H9 (cell line): ENCODE data around the gene OR10H1. TPM values are rescaled to one million over a fixed set of nuclear protein-coding genes. Genes with fewer than 3 reads are reported as not detected.

Experiments used
- DNase-seq: peaks from one replicate; pipeline ENCODE4 v3.0.0-alpha.2; 2017
- H2AFZ ChIP-seq: one replicate; pipeline ENCODE4 v1.6.1; 2013; ENCODE audit warnings: mild to moderate bottlenecking, low read length, control low read depth, moderate library complexity
- H2AK5ac ChIP-seq: 2 replicates; pipeline ENCODE4 v1.6.1; 2013; ENCODE audit warnings: low read length, control low read depth, mixed read lengths; ENCODE audit not compliant: insufficient read length
- H2BK120ac ChIP-seq: one replicate; pipeline ENCODE4 v1.6.1; 2013; ENCODE audit warnings: low read depth, mild to moderate bottlenecking, low read length, control low read depth, inconsistent platforms; ENCODE audit not compliant: poor library complexity, severe bottlenecking
- H2BK12ac ChIP-seq: 2 replicates; pipeline ENCODE4 v1.6.1; 2013; ENCODE audit warnings: low read length, control low read depth, mixed read lengths, low read depth; ENCODE audit not compliant: insufficient read length
- H2BK15ac ChIP-seq: 2 replicates; pipeline ENCODE4 v1.6.1; 2013; ENCODE audit warnings: low read depth, low read length, control low read depth
- H2BK20ac ChIP-seq: one replicate; pipeline ENCODE4 v1.6.1; 2013; ENCODE audit warnings: low read depth, mild to moderate bottlenecking, low read length, control low read depth, inconsistent platforms; ENCODE audit not compliant: poor library complexity, severe bottlenecking
- H2BK5ac ChIP-seq: 2 replicates; pipeline ENCODE4 v1.6.1; 2013; ENCODE audit warnings: low read length, control low read depth, mixed read lengths; ENCODE audit not compliant: insufficient read length
- H3K14ac ChIP-seq: 2 replicates; pipeline ENCODE4 v1.6.1; 2013; ENCODE audit warnings: low read length, control low read depth; ENCODE audit not compliant: insufficient read depth
- H3K18ac ChIP-seq: 2 replicates; pipeline ENCODE4 v1.6.1; 2013; ENCODE audit warnings: low read depth, mild to moderate bottlenecking, mixed read lengths, low read length, control low read depth; ENCODE audit not compliant: insufficient read length
- H3K23ac ChIP-seq: 2 replicates; pipeline ENCODE4 v1.6.1; 2013; ENCODE audit warnings: low read length, control low read depth, mixed read lengths, low read depth; ENCODE audit not compliant: insufficient read length
- H3K23me2 ChIP-seq: 2 replicates; pipeline ENCODE4 v1.6.1; 2013; ENCODE audit warnings: low read depth, mild to moderate bottlenecking, mixed read lengths, low read length, control low read depth; ENCODE audit not compliant: insufficient read length, poor library complexity, severe bottlenecking
- H3K27ac ChIP-seq: 2 replicates; pipeline ENCODE4 v1.5.1; 2013; ENCODE audit warnings: low read length, control low read depth, mixed read lengths, low read depth; ENCODE audit not compliant: insufficient read length
- H3K27me3 ChIP-seq: 2 replicates; pipeline ENCODE4 v1.6.1; 2013; ENCODE audit warnings: low read length, control low read depth, inconsistent platforms; ENCODE audit not compliant: insufficient read depth
- H3K4ac ChIP-seq: 2 replicates; pipeline ENCODE4 v1.6.1; 2013; ENCODE audit warnings: low read depth, mild to moderate bottlenecking, control low read depth, inconsistent platforms, low read length, moderate library complexity
- H3K4me1 ChIP-seq: 2 replicates; pipeline ENCODE4 v1.6.1; 2013; ENCODE audit warnings: low read length, control low read depth, inconsistent platforms; ENCODE audit not compliant: insufficient read depth
- H3K4me2 ChIP-seq: 2 replicates; pipeline ENCODE4 v1.6.1; 2013; ENCODE audit warnings: low read length, control low read depth, mixed read lengths; ENCODE audit not compliant: insufficient read length, insufficient read depth
- H3K56ac ChIP-seq: 2 replicates; pipeline ENCODE4 v1.6.1; 2013; ENCODE audit warnings: low read depth, mild to moderate bottlenecking, mixed read lengths, low read length, control low read depth; ENCODE audit not compliant: insufficient read length
- H3K79me1 ChIP-seq: 2 replicates; pipeline ENCODE4 v1.6.1; 2013; ENCODE audit warnings: low read depth, mild to moderate bottlenecking, moderate library complexity, low read length, control low read depth, inconsistent platforms; ENCODE audit not compliant: insufficient read depth, poor library complexity, severe bottlenecking
- H3K79me2 ChIP-seq: 2 replicates; pipeline ENCODE4 v1.6.1; 2013; ENCODE audit warnings: low read length, control low read depth, inconsistent platforms; ENCODE audit not compliant: insufficient read depth
- H3K9ac ChIP-seq: 2 replicates; pipeline ENCODE4 v1.6.1; 2013; ENCODE audit warnings: low read length, control low read depth, mixed read lengths; ENCODE audit not compliant: insufficient read length; ENCODE audit errors: extremely low read depth
- H3K9me3 ChIP-seq: one replicate; pipeline ENCODE4 v1.6.1; 2013; ENCODE audit warnings: low read depth, low read length, inconsistent platforms; ENCODE audit not compliant: control insufficient read depth
- H3T11ph ChIP-seq: one replicate; pipeline ENCODE4 v1.6.1; 2013; ENCODE audit warnings: mild to moderate bottlenecking, low read length, control low read depth, inconsistent platforms
- H4K20me1 ChIP-seq: one replicate; pipeline ENCODE4 v1.6.1; 2013; ENCODE audit not compliant: control insufficient read depth, insufficient read length, insufficient read depth
- H4K5ac ChIP-seq: 2 replicates; pipeline ENCODE4 v1.6.1; 2013; ENCODE audit warnings: low read depth, mild to moderate bottlenecking, mixed read lengths, low read length, control low read depth; ENCODE audit not compliant: insufficient read length
- H4K8ac ChIP-seq: replicated peaks from 2 replicates; pipeline ENCODE4 v1.6.1; 2013; ENCODE audit warnings: low read length, control low read depth, mixed read lengths, low read depth; ENCODE audit not compliant: insufficient read length
- H4K91ac ChIP-seq: 2 replicates; pipeline ENCODE4 v1.6.1; 2013; ENCODE audit warnings: low read depth, mild to moderate bottlenecking, moderate library complexity, mixed read lengths, low read length, control low read depth; ENCODE audit not compliant: insufficient read length
- H3K27ac Mint-ChIP-seq, 3 experiments: 2 replicates in 2 of 3; 3 replicates in 1 of 3; pipeline ENCODE4 v1.8.0; 2020 to 2021; ENCODE audit warnings: mixed read lengths in 3 of 3, mild to moderate bottlenecking in 1 of 3, moderate library complexity in 1 of 3
- H3K27me3 Mint-ChIP-seq: 2 replicates; pipeline ENCODE4 v1.8.0; 2021; ENCODE audit warnings: low read depth, mild to moderate bottlenecking, moderate library complexity, mixed read lengths
- H3K36me3 Mint-ChIP-seq, 3 experiments: 2 replicates in 2 of 3; 3 replicates in 1 of 3; pipeline ENCODE4 v1.8.0; 2020 to 2021; ENCODE audit warnings: low read depth in 3 of 3, mixed read lengths in 3 of 3; ENCODE audit not compliant: insufficient read depth in 1 of 3
- H3K4me1 Mint-ChIP-seq, 2 experiments: 2 replicates each; pipeline ENCODE4 v1.8.0; 2020; ENCODE audit warnings: mixed read lengths in 2 of 2
- H3K4me3 Mint-ChIP-seq, 2 experiments: 2 replicates in 1 of 2; 3 replicates in 1 of 2; pipeline ENCODE4 v1.8.0; 2020 to 2021; ENCODE audit warnings: mild to moderate bottlenecking in 2 of 2, mixed read lengths in 2 of 2, moderate library complexity in 1 of 2
- H3K9me3 Mint-ChIP-seq, 2 experiments: 2 replicates in 1 of 2; 3 replicates in 1 of 2; pipeline ENCODE4 v1.8.0; 2020; ENCODE audit warnings: mild to moderate bottlenecking in 2 of 2, mixed read lengths in 2 of 2, moderate library complexity in 1 of 2
- CTCF ChIP-seq: fragments of 200-600 bp; sonication (generic); conservative IDR thresholded peaks from 3 replicates; pipeline ENCODE4 v1.8.0; 2021; ENCODE audit warnings: antibody characterized with exemption, mild to moderate bottlenecking
- WGBS: extraction: QIAGEN DNeasy Blood & Tissue Kit; methylation state at CpG from one replicate; pipeline ENCODE4 v1.1.7; 2013; ENCODE audit warnings: missing lambda C conversion rate, low lambda C conversion rate, mixed read lengths; ENCODE audit not compliant: insufficient read length; ENCODE audit errors: extremely low coverage; 5-methylcytosine and 5-hydroxymethylcytosine counted together
- total RNA-seq: library from RNA; stranded (reverse); gene quantifications from 2 replicates; pipeline ENCODE4 v1.2.1, GENCODE V29; 2021

OR10H1 gene
- total RNA-seq, 1 experiment from 2014 or later, result not detected

GRCh38 chr19:15779756-15780476 is 35.5 kb downstream of the OR10H1 start:
- Mint-ChIP-seq H3K27me3 (peaks cover 7% of the 10 kb centered on the region; the same call in 1 of the 2 replicates), H3K9me3 (peaks cover 87 to 97% of the 10 kb centered on the region in 2 experiments), H3K27ac (no peak overlapping the region), H3K4me1 (no peaks in the 10 kb centered on the region), H3K4me3 (no peak overlapping the region), H3K36me3 (peaks cover 12 to 38% (median 13%) of the 10 kb centered on the region in 3 experiments; a peak in 6 of 7 replicates)
- Histone ChIP-seq H3K79me1 (no peaks in the 10 kb centered on the region), H4K20me1 (peaks cover 3% of the 10 kb centered on the region), H4K8ac (no peak overlapping the region), H3K23me2 (no peaks in the 10 kb centered on the region), H3K23ac (no peak overlapping the region), H2BK5ac (no peak overlapping the region), H4K5ac (no peak overlapping the region), H3K79me2 (no peaks in the 10 kb centered on the region), H3K18ac (no peak overlapping the region), H2BK120ac (no peak overlapping the region), H3K4me2 (no peak overlapping the region), H3K27me3 (no peaks in the 10 kb centered on the region), H2BK20ac (no peak overlapping the region), H2BK15ac (no peak overlapping the region), H3K9ac (no peak overlapping the region), H2AK5ac (no peak overlapping the region), H3K56ac (no peak overlapping the region), H3K14ac (no peak overlapping the region), H3K27ac (no peak overlapping the region), H2BK12ac (no peak overlapping the region), H3K4ac (no peak overlapping the region), H3K4me1 (no peaks in the 10 kb centered on the region), H3K9me3 (peaks cover 80% of the 10 kb centered on the region), H3T11ph (no peak overlapping the region), H2AFZ (no peak overlapping the region), H4K91ac (no peak overlapping the region)
- WGBS, result no CpG with 5 or more reads among the region's 10 CpGs
- no peak for DNase-seq
- TF ChIP-seq CTCF, result no peak
